Esophagus muscularis mucosa (tissue), 3 donors: ENCODE results near the gene NMU.
"Not testable (repeated sequence)": the region's sequence is repeated elsewhere in the genome, so short reads cannot be mapped to it uniquely, and the experiment has no call there.

Experiments
- POLR2AphosphoS5 ChIP-seq, 2 donors: sonication (generic); formaldehyde crosslinking; IDR thresholded peaks; one replicate each; pipeline ENCODE4 v1.6.1; 2017; ENCODE audit warnings: antibody characterized with exemption in 2 of 2
- TF ChIP-seq, protein P1 (sequence below), 3 experiments: fragments of 200-600 bp in 2 of 3; fragments of 450-650 bp in 1 of 3; sonication (generic) in 2 of 3; IDR thresholded peaks; one replicate each; pipeline ENCODE4 v1.5.1; 2017 to 2019; ENCODE audit warnings: antibody characterized with exemption in 3 of 3, mild to moderate bottlenecking in 2 of 3, moderate library complexity in 1 of 3

- not testable (repeated sequence) for TF ChIP-seq POLR2AphosphoS5 (IDR thresholded peaks at IDR 0.05)
- TF ChIP-seq, protein P1, sequence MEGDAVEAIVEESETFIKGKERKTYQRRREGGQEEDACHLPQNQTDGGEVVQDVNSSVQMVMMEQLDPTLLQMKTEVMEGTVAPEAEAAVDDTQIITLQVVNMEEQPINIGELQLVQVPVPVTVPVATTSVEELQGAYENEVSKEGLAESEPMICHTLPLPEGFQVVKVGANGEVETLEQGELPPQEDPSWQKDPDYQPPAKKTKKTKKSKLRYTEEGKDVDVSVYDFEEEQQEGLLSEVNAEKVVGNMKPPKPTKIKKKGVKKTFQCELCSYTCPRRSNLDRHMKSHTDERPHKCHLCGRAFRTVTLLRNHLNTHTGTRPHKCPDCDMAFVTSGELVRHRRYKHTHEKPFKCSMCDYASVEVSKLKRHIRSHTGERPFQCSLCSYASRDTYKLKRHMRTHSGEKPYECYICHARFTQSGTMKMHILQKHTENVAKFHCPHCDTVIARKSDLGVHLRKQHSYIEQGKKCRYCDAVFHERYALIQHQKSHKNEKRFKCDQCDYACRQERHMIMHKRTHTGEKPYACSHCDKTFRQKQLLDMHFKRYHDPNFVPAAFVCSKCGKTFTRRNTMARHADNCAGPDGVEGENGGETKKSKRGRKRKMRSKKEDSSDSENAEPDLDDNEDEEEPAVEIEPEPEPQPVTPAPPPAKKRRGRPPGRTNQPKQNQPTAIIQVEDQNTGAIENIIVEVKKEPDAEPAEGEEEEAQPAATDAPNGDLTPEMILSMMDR (IDR thresholded peaks at IDR 0.05), result not testable (repeated sequence)
These were observed 53.3 kb downstream of the NMU start for GRCh38 chr4:55582773-55583172.
